Measurements from ENCODE around the gene RTL1. TPM values are rescaled to one million over a fixed set of nuclear protein-coding genes. Genes with fewer than 3 reads are reported as not detected.

Gene RTL1
- total RNA-seq, 1 donor from 2014 or later = not detected

DNA sequence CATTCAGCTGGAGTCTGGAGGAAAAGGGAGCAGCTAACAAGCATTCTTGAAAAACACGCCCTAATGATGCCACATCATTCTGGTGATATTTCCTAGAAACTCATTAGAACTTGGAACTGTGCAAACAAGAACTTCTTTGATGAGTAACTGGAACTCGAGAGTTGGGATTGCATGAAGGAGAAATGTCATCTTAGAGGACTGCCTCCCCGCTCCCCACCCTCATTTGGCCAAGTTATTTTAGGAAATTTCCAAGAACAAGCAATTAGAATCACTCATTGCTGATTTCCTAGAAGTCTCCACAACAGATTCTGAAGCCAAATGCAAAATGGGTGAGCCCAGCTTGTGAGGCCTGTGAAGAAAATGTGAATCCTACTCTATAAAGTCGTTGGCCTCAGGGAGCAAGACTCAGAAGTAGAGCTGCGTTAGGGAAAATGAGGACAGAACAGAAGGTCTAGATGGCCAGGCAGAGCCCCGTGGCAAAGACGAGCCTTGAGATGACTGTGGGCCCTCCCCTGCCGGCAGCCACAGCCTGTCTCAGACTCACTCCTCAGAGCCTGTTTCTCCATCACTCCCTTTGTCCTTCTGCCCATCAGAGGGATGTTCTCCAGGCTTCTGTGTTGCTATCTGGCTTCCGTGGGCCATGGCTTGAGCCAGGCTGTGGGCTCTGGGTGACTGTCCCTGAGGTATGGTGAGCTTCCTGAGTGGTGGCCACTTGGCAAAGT, 38.4 kb downstream of the RTL1 start:
- no peak for ATAC-seq

DNA sequence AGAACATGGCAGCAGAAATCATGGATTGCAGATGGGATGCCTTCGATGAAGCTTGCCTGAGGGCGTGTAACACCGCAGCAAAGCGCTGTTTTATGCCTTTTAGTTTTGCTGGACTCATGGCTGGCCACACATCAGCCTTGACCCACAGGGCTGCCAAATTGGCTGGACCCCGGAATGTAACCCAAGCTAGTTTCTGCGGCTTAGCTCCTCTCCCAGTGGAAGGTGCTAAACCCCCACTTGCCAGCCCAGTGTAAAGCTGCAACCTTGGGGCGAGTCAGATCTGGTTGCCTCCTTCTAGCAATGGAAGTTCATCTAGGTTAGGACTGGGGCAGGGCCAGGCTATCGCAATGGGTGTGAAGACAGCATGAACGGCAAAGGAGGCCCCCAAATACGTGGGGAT, 39.3 kb downstream of the RTL1 start:
- ATAC-seq = no peak

GRCh38 chr14:100862793-100863192, 40.7 kb downstream of the RTL1 start:
- no peak for ATAC-seq

DNA sequence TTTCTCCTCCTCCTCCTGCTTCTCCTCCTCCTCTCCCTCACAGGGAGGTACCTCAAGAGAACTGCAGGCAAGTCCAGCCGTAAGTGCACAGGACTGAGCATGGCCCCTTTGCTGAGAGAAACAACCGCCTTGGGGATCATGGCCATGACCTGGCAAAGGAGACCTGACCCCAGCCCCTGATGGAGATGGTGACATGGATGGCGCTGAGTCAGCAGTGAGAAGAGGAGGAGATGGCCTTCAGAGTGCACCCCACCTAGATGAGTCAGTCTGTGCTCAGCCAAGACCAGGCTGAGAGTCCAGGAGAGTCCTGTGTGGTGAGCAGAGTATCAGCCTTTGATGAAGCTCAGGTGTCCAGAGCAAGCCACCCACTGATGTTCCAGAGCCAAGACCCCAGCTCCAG, 41.2 kb downstream of the RTL1 start:
- no peak for ATAC-seq

DNA sequence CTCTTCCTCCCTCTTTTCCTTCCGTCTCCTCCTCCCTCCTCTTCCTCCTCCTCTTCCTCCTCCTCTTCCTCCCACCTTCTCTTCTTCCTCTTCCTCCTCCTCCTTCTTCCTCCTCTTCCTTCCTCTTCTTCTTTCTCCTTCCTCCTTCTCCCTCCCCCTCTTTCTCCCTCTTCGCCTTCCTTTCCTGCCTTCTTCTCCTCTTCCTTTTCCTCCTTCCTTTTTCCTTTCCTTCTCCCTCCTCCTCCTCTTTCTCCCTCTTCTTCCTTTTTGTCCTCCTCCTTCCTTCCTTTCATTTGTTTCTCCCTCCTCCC, 41.6 kb downstream of the RTL1 start:
- ATAC-seq = no peak

GRCh38 chr14:100861188-100861936, 42.2 kb downstream of the RTL1 start:
- no peak for ATAC-seq

DNA sequence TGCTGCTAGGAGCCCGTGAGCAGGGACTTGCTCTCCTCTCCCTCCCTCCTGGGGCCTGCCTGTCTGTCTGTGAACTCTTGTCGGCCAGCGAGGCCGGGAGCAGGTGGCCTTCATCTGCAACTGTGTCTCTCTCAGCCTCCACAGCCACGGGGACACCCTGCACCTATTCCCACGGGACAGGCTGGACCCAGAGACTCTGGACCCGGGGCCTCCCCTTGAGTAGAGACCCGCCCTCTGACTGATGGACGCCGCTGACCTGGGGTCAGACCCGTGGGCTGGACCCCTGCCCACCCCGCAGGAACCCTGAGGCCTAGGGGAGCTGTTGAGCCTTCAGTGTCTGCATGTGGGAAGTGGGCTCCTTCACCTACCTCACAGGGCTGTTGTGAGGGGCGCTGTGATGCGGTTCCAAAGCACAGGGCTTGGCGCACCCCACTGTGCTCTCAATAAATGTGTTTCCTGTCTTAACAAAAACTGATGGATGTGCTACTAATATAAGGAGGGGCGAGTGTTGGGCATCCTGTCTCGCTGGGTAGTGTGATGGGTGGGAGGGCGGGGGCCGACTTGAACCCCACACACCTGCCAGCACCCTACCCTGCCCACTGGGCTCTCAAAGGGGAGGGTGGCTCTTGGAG, 42.9 kb downstream of the RTL1 start:
- ATAC-seq = no peak

DNA sequence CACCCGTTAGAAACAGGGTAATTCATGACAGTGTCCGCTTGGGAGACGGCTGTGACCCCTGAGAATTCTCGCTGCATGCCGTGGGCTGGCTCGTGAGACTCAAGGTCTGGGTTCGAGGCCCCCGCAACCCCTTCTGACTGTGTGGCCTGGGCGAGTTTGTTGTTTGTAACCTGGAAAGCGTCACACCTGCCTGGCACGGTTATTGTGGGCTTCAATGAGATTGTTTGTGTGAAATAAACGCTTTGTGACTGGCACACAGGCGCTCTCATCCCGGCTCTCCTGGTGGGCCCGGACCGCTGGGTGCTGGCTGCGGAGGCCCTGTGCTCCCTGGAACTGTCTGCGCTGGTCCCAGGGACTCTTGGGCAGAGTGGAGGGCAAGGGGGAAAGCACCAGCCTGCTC, 43.7 kb downstream of the RTL1 start:
- no peak for ATAC-seq

GRCh38 chr14:100858838-100859220, 44.7 kb downstream of the RTL1 start:
- ATAC-seq = no peak

DNA sequence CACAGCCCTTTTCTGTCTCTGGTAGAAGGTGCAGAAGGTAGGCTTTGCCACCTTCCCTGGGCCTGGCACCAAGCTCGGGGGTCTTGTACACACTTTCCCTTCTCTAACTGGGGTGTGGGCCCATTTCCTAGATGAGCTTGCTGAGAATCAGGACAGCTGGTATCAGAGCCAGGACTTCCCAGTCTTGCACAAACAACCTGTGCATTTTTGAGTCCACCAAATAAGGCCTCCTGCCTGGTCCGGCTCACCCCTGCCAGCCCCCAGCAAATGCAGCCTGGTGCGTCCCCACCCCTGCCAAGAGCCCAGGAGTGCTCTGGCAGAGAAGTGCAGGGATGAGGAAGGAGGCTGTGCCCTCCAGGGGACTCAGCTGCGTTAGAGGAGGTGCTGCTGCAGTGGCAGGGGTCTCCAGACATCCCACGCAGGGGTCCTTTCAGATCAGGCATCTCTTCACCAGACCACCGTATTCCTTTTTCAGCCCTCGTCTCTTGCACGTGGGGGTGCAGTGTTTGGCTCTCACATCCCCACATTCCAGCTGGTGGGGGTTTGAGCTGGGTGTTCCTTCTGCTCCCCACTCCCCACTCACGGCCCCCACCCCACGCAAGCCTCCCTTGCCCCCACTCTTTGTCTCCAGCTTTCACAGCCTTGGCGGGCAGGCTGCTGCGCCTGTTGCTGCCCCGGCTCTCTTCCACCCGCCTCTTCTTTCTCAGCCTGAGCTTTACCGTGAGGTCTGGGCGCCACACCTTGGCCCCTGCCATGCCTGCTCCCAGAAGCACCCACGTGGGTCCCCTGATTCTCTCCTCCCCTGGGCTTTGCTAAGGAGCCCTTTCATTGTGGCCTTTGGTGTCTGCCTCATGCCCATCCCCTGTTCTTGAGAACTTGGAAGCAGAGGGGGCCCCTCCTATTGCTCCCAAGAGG, 45.3 kb downstream of the RTL1 start:
- no peak for ATAC-seq

GRCh38 chr14:100857233-100857922, 46.1 kb downstream of the RTL1 start:
- ATAC-seq = no peak

DNA sequence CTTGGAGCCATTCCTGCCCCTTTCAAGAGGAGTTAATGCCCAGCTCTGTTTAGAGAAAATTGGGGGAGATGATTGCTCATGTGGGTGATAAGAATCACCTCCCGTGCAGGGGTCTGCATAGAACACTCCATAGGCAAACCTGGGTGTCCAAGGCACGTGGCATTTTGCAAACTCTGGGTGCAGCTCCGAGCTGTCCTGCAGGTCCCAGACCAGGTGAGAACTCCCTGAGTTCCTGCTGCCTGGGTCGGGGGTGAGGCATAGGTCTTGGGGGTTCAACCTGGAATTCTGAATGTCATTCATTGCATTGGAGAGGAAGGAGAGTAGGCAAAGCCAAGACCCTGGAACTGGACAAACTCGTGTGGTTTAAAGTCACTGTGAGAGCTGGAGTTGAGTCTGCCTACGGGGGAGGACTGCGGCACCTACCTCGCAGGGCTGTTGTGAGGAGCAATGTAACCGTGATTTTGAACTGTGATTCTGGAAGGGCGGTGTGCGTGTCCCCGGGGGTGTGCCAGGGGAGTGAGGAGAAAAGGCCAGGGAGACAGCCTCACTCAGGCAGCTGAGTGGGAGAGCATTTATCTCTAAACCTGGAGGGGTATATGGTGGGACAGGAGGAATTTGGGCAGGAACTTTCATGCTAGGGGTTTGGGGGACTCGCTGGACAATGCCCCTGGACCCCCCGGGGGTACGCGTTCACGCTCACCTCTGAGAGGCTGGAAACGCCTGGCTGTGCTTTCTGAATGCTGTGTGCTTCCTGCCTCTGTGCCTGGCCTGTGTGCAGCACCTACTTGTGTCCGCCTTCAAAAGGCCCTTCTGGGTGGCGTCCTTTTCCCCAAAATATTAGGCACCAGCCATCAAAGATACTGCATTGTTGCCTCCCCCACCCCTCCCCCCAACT, 47.2 kb downstream of the RTL1 start:
- no peak for ATAC-seq

- ATAC-seq = no peak
Measured at GRCh38 chr14:100855256-100855930, 48.1 kb downstream of the RTL1 start.

- ATAC-seq = no peak
Measured at GRCh38 chr14:100854435-100854834, 49.1 kb downstream of the RTL1 start.

- no peak for ATAC-seq
Measured at GRCh38 chr14:100851946-100852620, 51.4 kb downstream of the RTL1 start.

DNA sequence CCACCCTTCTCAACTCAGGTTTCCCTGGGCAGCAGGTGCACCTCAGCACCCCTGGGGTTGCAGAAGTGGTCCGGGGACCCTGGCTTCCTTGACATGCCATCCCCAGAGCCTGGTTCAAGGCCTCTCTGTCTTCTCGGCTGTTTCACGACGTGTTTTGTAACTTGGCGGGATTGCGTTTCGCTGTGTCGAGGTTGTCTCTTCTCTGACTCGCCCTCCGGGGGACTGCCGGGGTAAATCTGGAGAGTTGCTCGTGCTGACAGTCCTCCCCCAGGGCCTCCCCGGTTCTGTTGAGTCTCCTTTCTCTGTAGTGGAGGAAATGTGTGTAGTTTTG, 52.0 kb downstream of the RTL1 start:
- no peak for ATAC-seq

GRCh38 chr14:100850841-100851585, 52.5 kb downstream of the RTL1 start:
- peak; percentile 97 for ATAC-seq

GRCh38 chr14:100849115-100849781, 54.3 kb downstream of the RTL1 start:
- no peak for ATAC-seq
